HG03045 (cell line): Measurements from ENCODE around the gene TRIM43.
"Not testable (repeated sequence)": the region's sequence is repeated elsewhere in the genome, so short reads cannot be mapped to it uniquely, and the experiment has no call there.

ENCODE experiments used
- ATAC-seq: cut with Tn5 transposase; IDR thresholded peaks from one replicate; pipeline ENCODE4 v1.9.1; 2021; ENCODE audit warnings: mild to moderate bottlenecking, moderate library complexity; ENCODE audit not compliant: unreplicated experiment

TRIM43 gene

GRCh38 chr2:95640515-95641288, 48.9 kb downstream of the TRIM43 start:
- not testable (repeated sequence) for ATAC-seq

GRCh38 chr2:95641289-95641575, 49.4 kb downstream of the TRIM43 start:
- ATAC-seq: not testable (repeated sequence)

GRCh38 chr2:95641787-95642186, 50.0 kb downstream of the TRIM43 start:
- ATAC-seq: not testable (repeated sequence)

GRCh38 chr2:95642360-95642759, 50.6 kb downstream of the TRIM43 start:
- ATAC-seq: not testable (repeated sequence)

GRCh38 chr2:95642951-95643350, 51.1 kb downstream of the TRIM43 start:
- not testable (repeated sequence) for ATAC-seq

GRCh38 chr2:95645312-95645711, 53.5 kb downstream of the TRIM43 start:
- ATAC-seq: not testable (repeated sequence)

GRCh38 chr2:95646274-95646994, 54.6 kb downstream of the TRIM43 start:
- not testable (repeated sequence) for ATAC-seq

GRCh38 chr2:95648894-95649544, 57.2 kb downstream of the TRIM43 start:
- not testable (repeated sequence) for ATAC-seq
